Progenitor cell of endocrine pancreas (in vitro differentiated cells): ENCODE data around the gene BICRA. TPM values are rescaled to one million over a fixed set of nuclear protein-coding genes. Genes with fewer than 3 reads are reported as not detected.

Source experiments
- DNase-seq: peaks from one replicate; pipeline ENCODE4 v3.0.0; 2021; ENCODE audit warnings: low spot score; ENCODE audit not compliant: unreplicated experiment
- H3K27ac Mint-ChIP-seq: 2 replicates; pipeline ENCODE4 v1.8.0; 2021; ENCODE audit warnings: mild to moderate bottlenecking, moderate library complexity, mixed read lengths
- H3K27me3 Mint-ChIP-seq: 2 replicates; pipeline ENCODE4 v1.8.0; 2021; ENCODE audit warnings: mixed read lengths
- H3K36me3 Mint-ChIP-seq: 2 replicates; pipeline ENCODE4 v1.8.0; 2022; ENCODE audit warnings: mixed read lengths; ENCODE audit not compliant: insufficient read depth
- H3K4me1 Mint-ChIP-seq: 2 replicates; pipeline ENCODE4 v1.8.0; 2021; ENCODE audit warnings: low read depth, mixed read lengths
- H3K4me3 Mint-ChIP-seq: 2 replicates; pipeline ENCODE4 v1.8.0; 2021; ENCODE audit warnings: low read depth, mild to moderate bottlenecking, moderate library complexity, mixed read lengths
- H3K9me3 Mint-ChIP-seq: 2 replicates; pipeline ENCODE4 v1.8.0; 2021; ENCODE audit warnings: low read depth, mixed read lengths
- total RNA-seq: library from RNA; stranded (reverse); gene quantifications from 2 replicates; pipeline ENCODE4 v1.2.1, GENCODE V29; 2021
- TF ChIP-seq, protein P1 (sequence below): fragments of 200-600 bp; sonication (generic); IDR thresholded peaks from one replicate; pipeline ENCODE4 v1.5.0; 2021; ENCODE audit warnings: antibody characterized with exemption, mild to moderate bottlenecking; ENCODE audit not compliant: unreplicated experiment

BICRA gene
- total RNA-seq, 1 donor from 2014 or later: 37.4 TPM

DNA sequence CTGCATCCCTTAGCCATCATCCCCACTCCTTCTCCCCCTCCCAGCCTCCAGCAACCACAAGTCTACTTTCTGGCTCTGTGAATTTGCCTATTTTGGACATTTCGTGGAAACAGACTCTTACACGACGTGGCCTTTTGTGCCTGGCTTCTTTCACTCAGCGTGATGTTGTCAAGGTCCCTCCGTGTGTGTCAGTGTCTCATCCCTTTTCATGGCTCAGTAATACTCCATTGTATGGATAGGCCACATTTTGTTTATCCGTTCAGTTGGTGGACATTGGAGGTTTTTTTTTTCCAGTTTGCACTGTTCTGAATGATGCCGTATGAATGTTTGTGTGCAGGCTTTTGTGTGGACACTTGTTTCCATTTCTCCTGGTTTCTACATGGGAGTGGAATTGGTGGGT, 38.0 kb downstream of the BICRA start:
- H3K4me3 Mint-ChIP-seq: no peak overlapping the region
- DNase-seq: no peak
- peaks cover 38% of the 10 kb centered on the region for H3K4me1 Mint-ChIP-seq
- H3K36me3 Mint-ChIP-seq: peaks cover 32% of the 10 kb centered on the region
- H3K27me3 Mint-ChIP-seq: no peaks in the 10 kb centered on the region
- H3K9me3 Mint-ChIP-seq: peaks cover 4% of the 10 kb centered on the region
- TF ChIP-seq, protein P1, sequence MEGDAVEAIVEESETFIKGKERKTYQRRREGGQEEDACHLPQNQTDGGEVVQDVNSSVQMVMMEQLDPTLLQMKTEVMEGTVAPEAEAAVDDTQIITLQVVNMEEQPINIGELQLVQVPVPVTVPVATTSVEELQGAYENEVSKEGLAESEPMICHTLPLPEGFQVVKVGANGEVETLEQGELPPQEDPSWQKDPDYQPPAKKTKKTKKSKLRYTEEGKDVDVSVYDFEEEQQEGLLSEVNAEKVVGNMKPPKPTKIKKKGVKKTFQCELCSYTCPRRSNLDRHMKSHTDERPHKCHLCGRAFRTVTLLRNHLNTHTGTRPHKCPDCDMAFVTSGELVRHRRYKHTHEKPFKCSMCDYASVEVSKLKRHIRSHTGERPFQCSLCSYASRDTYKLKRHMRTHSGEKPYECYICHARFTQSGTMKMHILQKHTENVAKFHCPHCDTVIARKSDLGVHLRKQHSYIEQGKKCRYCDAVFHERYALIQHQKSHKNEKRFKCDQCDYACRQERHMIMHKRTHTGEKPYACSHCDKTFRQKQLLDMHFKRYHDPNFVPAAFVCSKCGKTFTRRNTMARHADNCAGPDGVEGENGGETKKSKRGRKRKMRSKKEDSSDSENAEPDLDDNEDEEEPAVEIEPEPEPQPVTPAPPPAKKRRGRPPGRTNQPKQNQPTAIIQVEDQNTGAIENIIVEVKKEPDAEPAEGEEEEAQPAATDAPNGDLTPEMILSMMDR: no peak
- H3K27ac Mint-ChIP-seq: peak overlapping the region; percentile 13

DNA sequence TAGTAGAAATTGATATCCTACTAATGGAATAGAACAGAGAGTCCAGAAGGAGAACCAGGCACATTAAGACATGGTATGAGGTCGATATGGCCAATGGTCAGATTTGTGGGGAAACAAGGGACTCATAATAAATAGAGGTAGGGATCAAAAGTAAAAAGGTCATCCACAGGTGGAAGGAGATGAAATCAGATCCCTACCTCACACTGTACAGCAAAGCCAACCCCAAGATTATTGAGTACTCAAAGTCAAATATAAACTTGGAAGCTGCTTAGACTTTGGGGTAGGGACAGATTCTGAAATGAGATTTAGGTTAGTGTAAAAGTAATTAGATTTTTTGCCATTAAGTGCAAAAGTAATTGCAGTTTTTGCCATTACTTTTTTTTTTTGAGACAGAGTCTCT, 40.7 kb downstream of the BICRA start:
- DNase-seq: no peak
- H3K27me3 Mint-ChIP-seq: no peaks in the 10 kb centered on the region
- TF ChIP-seq, protein P1: no peak
- peaks cover 4% of the 10 kb centered on the region for H3K9me3 Mint-ChIP-seq
- peaks cover 44% of the 10 kb centered on the region for H3K36me3 Mint-ChIP-seq
- H3K4me3 Mint-ChIP-seq: no peak overlapping the region
- peaks cover 29% of the 10 kb centered on the region for H3K4me1 Mint-ChIP-seq
- H3K27ac Mint-ChIP-seq: peak overlapping the region; percentile 72

DNA sequence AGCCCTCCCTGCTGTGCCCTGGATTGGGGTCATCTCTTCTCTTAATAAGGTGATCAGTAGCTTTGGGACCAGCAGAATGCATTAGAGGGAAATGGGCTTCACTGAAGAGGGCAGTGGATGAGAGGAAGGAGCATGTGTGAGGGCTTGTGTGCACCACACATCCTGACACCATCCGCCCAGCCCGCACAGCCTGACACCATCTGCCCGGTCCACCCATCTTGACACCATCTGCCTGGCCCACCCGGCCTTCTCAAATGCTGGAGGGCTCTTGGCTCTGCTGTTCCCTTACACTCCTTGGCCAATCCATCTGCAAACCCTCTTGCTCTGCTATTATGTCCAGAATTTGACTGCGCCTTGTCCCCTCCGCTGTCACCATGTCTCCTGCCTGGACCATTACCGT, 41.8 kb downstream of the BICRA start:
- no peak overlapping the region for H3K4me3 Mint-ChIP-seq
- no peaks in the 10 kb centered on the region for H3K27me3 Mint-ChIP-seq
- peaks cover 22% of the 10 kb centered on the region for H3K4me1 Mint-ChIP-seq
- H3K36me3 Mint-ChIP-seq: peaks cover 41% of the 10 kb centered on the region
- H3K9me3 Mint-ChIP-seq: peaks cover 4% of the 10 kb centered on the region
- peak overlapping the region; percentile 71 for H3K27ac Mint-ChIP-seq
- TF ChIP-seq, protein P1: no peak
- DNase-seq: no peak

DNA sequence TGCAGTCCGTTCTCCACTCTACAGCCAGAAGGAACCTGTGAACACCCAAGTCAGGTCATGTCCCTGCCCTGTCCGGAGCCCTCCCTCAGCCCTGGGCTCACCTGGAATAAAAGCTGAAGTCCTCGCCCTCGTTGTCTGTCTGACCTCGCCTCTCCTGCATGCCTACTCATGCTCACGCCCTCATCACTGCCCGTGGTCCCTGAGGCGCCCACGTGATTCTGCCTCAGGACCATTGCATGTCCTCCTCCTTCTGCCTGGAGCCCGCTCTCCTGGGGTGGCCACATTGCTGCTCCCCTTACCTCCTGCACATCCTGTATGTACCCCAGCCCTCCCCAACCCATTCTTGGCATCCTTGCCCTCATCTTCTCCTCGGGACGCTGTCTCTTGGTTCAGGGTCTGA, 42.2 kb downstream of the BICRA start:
- no peak overlapping the region for H3K4me3 Mint-ChIP-seq
- no peak for DNase-seq
- peaks cover 18% of the 10 kb centered on the region for H3K4me1 Mint-ChIP-seq
- no peaks in the 10 kb centered on the region for H3K27me3 Mint-ChIP-seq
- peaks cover 4% of the 10 kb centered on the region for H3K9me3 Mint-ChIP-seq
- TF ChIP-seq, protein P1: no peak
- peak overlapping the region; percentile 71 for H3K27ac Mint-ChIP-seq
- H3K36me3 Mint-ChIP-seq: peaks cover 39% of the 10 kb centered on the region

DNA sequence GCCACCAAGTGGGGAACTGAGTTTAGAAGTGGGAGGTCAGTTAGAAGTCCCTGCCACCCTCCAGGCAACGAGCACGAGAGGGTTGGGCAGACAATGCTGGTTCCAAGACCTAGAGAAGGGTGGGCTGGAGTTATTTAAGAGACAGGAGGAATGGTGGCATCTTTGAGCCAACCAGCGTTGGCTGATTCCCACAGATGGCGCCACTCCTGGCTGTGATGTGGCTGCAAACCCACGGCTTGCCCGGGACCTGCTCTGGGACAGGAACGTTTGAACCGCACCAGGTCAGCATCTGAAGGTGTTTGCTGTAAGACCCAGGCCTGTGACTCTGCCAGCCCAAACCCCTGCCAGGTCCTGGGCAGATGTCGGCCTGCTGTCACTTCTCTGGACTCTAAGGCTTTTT, 42.8 kb downstream of the BICRA start:
- no peak for DNase-seq
- TF ChIP-seq, protein P1: no peak
- Mint-ChIP-seq H3K36me3 (peaks cover 39% of the 10 kb centered on the region), H3K9me3 (peaks cover 4% of the 10 kb centered on the region), H3K27me3 (no peaks in the 10 kb centered on the region), H3K27ac (peak overlapping the region; percentile 71), H3K4me3 (no peak overlapping the region), H3K4me1 (peaks cover 18% of the 10 kb centered on the region)
